Esophagus muscularis mucosa (tissue), 4 donors: Measurements from ENCODE around the gene SECISBP2. TPM values are rescaled to one million over a fixed set of nuclear protein-coding genes. Genes with fewer than 3 reads are reported as not detected.
A peak's percentile ranks its signal among the peaks of the same experiment; 100 is the strongest.

Experiments used
- DNase-seq: peaks from one replicate; pipeline ENCODE4 v3.0.0-alpha.2; 2017; ENCODE audit errors: extremely low spot score
- H3K27ac ChIP-seq, 4 donors: fragments of 200-600 bp; sonication (generic); replicated peaks in 1 of 4; 1 replicate in 3 of 4; 2 replicates in 1 of 4; pipeline ENCODE4 v1.5.1; 2016 to 2019; ENCODE audit warnings: mild to moderate bottlenecking in 1 of 4
- H3K27me3 ChIP-seq, 4 donors: fragments of 200-600 bp; sonication (generic); one replicate each; pipeline versions ENCODE4 v1.5.1 to v1.6.0; 2016 to 2019
- H3K36me3 ChIP-seq, 4 donors: fragments of 200-600 bp; sonication (generic); one replicate each; pipeline ENCODE4 v1.5.1; 2016 to 2019
- H3K4me1 ChIP-seq, 4 donors: fragments of 200-600 bp; sonication (generic); one replicate each; pipeline ENCODE4 v1.5.1; 2016 to 2019
- H3K4me3 ChIP-seq, 4 donors: fragments of 200-600 bp; sonication (generic); 1 replicate in 2 of 4; 2 replicates in 2 of 4; pipeline ENCODE4 v1.5.1; 2016 to 2019; ENCODE audit warnings: mild to moderate bottlenecking in 4 of 4, moderate library complexity in 1 of 4
- H3K9me3 ChIP-seq, 4 donors: fragments of 200-600 bp; sonication (generic); 1 replicate in 3 of 4; 2 replicates in 1 of 4; pipeline ENCODE4 v1.5.1; 2016 to 2019
- CTCF ChIP-seq, 3 experiments: fragments of 200-600 bp in 2 of 3; fragments of 450-650 bp in 1 of 3; sonication (generic) in 2 of 3; IDR thresholded peaks; one replicate each; pipeline ENCODE4 v1.5.1; 2017 to 2019; ENCODE audit warnings: antibody characterized with exemption in 3 of 3, mild to moderate bottlenecking in 2 of 3, moderate library complexity in 1 of 3
- EP300 ChIP-seq: sonication (generic); formaldehyde crosslinking; IDR thresholded peaks from one replicate; pipeline ENCODE4 v1.6.1; 2017; ENCODE audit warnings: antibody characterized with exemption
- POLR2A ChIP-seq: fragments of 450-650 bp; IDR thresholded peaks from one replicate; pipeline ENCODE4 v1.6.1; 2017; ENCODE audit warnings: antibody characterized with exemption, moderate library complexity, mild to moderate bottlenecking, low read depth
- POLR2AphosphoS5 ChIP-seq, 2 donors: sonication (generic); formaldehyde crosslinking; IDR thresholded peaks; one replicate each; pipeline ENCODE4 v1.6.1; 2017; ENCODE audit warnings: antibody characterized with exemption in 2 of 2
- WGBS: methylation state at CpG from one replicate; pipeline ENCODE4 v1.1.5; 2018; 5-methylcytosine and 5-hydroxymethylcytosine counted together
- intact Hi-C: fragments of 100-400 bp; cut with DNase I; formaldehyde crosslinking; loops from one replicate; pipeline ENCODE4 v1.15.1; 2023
- total RNA-seq, 4 donors: library from RNA; depleted of rRNA; stranded (reverse); fragments of >200 nt; gene quantifications; one replicate each; pipeline versions ENCODE4 v1.1.0 to v1.2.1, GENCODE V29; 2016

The SECISBP2 gene
- total RNA-seq, 4 donors from 2014 or later = 24.0 to 32.8 (median 29.0) TPM

GRCh38 chr9:89309608-89310474 is 8.5 kb upstream of the SECISBP2 start:
- H3K4me1 ChIP-seq = peaks cover 19 to 28% (median 27%) of the 10 kb centered on the region in 4 donors
- TF ChIP-seq CTCF (IDR thresholded peaks at IDR 0.05) (no peak), EP300 (no peak), POLR2A (no peak), POLR2AphosphoS5 (IDR thresholded peaks at IDR 0.05) (no peak)
- no peaks in the 10 kb centered on the region for H3K9me3 ChIP-seq
- no peak for DNase-seq
- H3K27me3 ChIP-seq = no peaks in the 10 kb centered on the region
- H3K27ac ChIP-seq = peak overlapping the region; percentile 98 to 100 (median 100)
- H3K4me3 ChIP-seq = peak overlapping the region; percentile 77 to 92 (median 84)
- peaks cover 0 to 7% (median 0%) of the 10 kb centered on the region in 4 donors for H3K36me3 ChIP-seq
- 25% methylated on average over 23 of the region's 23 CpGs for WGBS
- intact Hi-C loops = loop anchor here (10.0 kb wide), 1 partner anchor 135 kb away; the partner anchor contains the start of gene SHC3

GRCh38 chr9:89310475-89311345 is 7.6 kb upstream of the SECISBP2 start, which contains the start of gene CKS2:
Gene CKS2 (plus strand): TSS chr9:89311195. CDS start chr9:89311293, 98 bp downstream.
- peak; percentile 100 for DNase-seq
- intact Hi-C loops = no loop called here
- WGBS = 0% methylated on average over 29 of the region's 86 CpGs
- peaks cover 0 to 7% (median 0%) of the 10 kb centered on the region in 4 donors for H3K36me3 ChIP-seq
- H3K4me3 ChIP-seq = peak within 1 kb of the TSS; percentile 77 to 92 (median 84)
- H3K4me1 ChIP-seq = peaks cover 19 to 28% (median 27%) of the 10 kb centered on the region in 4 donors
- peak within 1 kb of the TSS; percentile 98 to 100 (median 100) for H3K27ac ChIP-seq
- H3K9me3 ChIP-seq = no peaks in the 10 kb centered on the region
- no peaks in the 10 kb centered on the region for H3K27me3 ChIP-seq
- TF ChIP-seq POLR2AphosphoS5 (IDR thresholded peaks at IDR 0.05) (peak; percentile 99 to 100), EP300 (no peak), POLR2A (peak; percentile 93), CTCF (IDR thresholded peaks at IDR 0.05) (peak in 1 of 3 experiments; percentile 45)

- no peak for TF ChIP-seq POLR2AphosphoS5 (IDR thresholded peaks at IDR 0.05)
- no peak for TF ChIP-seq EP300
- no peak for TF ChIP-seq POLR2A
- TF ChIP-seq CTCF (IDR thresholded peaks at IDR 0.05) = no peak
- intact Hi-C loops = no loop called here
- DNase-seq = no peak
- Histone ChIP-seq H3K4me3 (peak overlapping the region; percentile 77 to 92 (median 84)), H3K36me3 (peaks cover 0 to 7% (median 0%) of the 10 kb centered on the region in 4 donors), H3K27ac (peak overlapping the region; percentile 69 to 100 (median 99)), H3K4me1 (peaks cover 19 to 28% (median 27%) of the 10 kb centered on the region in 4 donors), H3K27me3 (no peaks in the 10 kb centered on the region), H3K9me3 (no peaks in the 10 kb centered on the region)
- WGBS = 3% methylated on average over 20 of the region's 54 CpGs
Observed at GRCh38 chr9:89311346-89312221, 6.7 kb upstream of the SECISBP2 start.

- H3K4me1 ChIP-seq = peaks cover 19 to 28% (median 27%) of the 10 kb centered on the region in 4 donors
- 2% methylated on average over 8 of the region's 8 CpGs for WGBS
- H3K9me3 ChIP-seq = no peaks in the 10 kb centered on the region
- TF ChIP-seq EP300 = no peak
- TF ChIP-seq POLR2A = no peak
- no peak for TF ChIP-seq CTCF (IDR thresholded peaks at IDR 0.05)
- no peak for TF ChIP-seq POLR2AphosphoS5 (IDR thresholded peaks at IDR 0.05)
- H3K36me3 ChIP-seq = peaks cover 0 to 3% (median 0%) of the 10 kb centered on the region in 4 donors
- no peak for DNase-seq
- H3K27ac ChIP-seq = no peak overlapping the region
- intact Hi-C loops = no loop called here
- H3K27me3 ChIP-seq = no peaks in the 10 kb centered on the region
- peak overlapping the region; percentile 77 to 92 (median 84) for H3K4me3 ChIP-seq
Observed at GRCh38 chr9:89312222-89312571, 6.1 kb upstream of the SECISBP2 start.
